CD4-positive, CD25-positive, alpha-beta regulatory T cell (primary cell): ENCODE measurements around the gene OXGR1. TPM values are rescaled to one million over a fixed set of nuclear protein-coding genes. Genes with fewer than 3 reads are reported as not detected.
A peak's percentile ranks its signal among the peaks of the same experiment; 100 is the strongest.
"Not testable (repeated sequence)": the region's sequence is repeated elsewhere in the genome, so short reads cannot be mapped to it uniquely, and the experiment has no call there.

Experiments used
- ATAC-seq, 2 donors: fragments of 150-1000 bp; cut with Tn5 transposase; one replicate each; pipeline ENCODE4 v1.10.0; 2021; ENCODE audit warnings: low read depth in 2 of 2, moderate number of reproducible peaks in 2 of 2, moderate library complexity in 1 of 2
- DNase-seq, 3 donors: peaks; one replicate each; pipeline versions ENCODE4 v3.0.0 to v3.0.0-alpha.2; 2012 to 2022; ENCODE audit warnings: mixed read lengths in 1 of 3
- H3K27ac ChIP-seq: one replicate; pipeline ENCODE4 v1.7.0; 2013; ENCODE audit warnings: mild to moderate bottlenecking, low read length; ENCODE audit not compliant: insufficient read depth, poor library complexity, severe bottlenecking
- H3K27me3 ChIP-seq: one replicate; pipeline ENCODE4 v1.7.0; 2013; ENCODE audit warnings: low read length; ENCODE audit not compliant: control insufficient read depth, insufficient read depth
- H3K36me3 ChIP-seq: one replicate; pipeline ENCODE4 v1.7.0; 2013; ENCODE audit warnings: mild to moderate bottlenecking, low read length, moderate library complexity; ENCODE audit not compliant: control insufficient read depth, insufficient read depth
- H3K4me1 ChIP-seq: 2 replicates; pipeline ENCODE4 v1.7.0; 2013; ENCODE audit warnings: mild to moderate bottlenecking, low read length; ENCODE audit not compliant: insufficient read depth, control insufficient read depth, poor library complexity, severe bottlenecking
- H3K4me3 ChIP-seq: one replicate; pipeline ENCODE4 v1.7.0; 2013; ENCODE audit warnings: low read depth, mild to moderate bottlenecking, low read length, moderate library complexity
- H3K9me3 ChIP-seq, 2 experiments: 1 replicate in 1 of 2; 2 replicates in 1 of 2; pipeline ENCODE4 v1.7.0; 2013; ENCODE audit warnings: low read length in 2 of 2, mild to moderate bottlenecking in 1 of 2, moderate library complexity in 1 of 2; ENCODE audit not compliant: control insufficient read depth in 2 of 2
- H3K27ac Mint-ChIP-seq, 3 donors: one replicate each; pipeline ENCODE4 v1.8.0; 2020 to 2022; ENCODE audit warnings: mild to moderate bottlenecking in 3 of 3, mixed read lengths in 3 of 3, moderate library complexity in 2 of 3
- H3K27me3 Mint-ChIP-seq: one replicate; pipeline ENCODE4 v1.8.0; 2022; ENCODE audit warnings: mild to moderate bottlenecking, mixed read lengths
- H3K36me3 Mint-ChIP-seq: one replicate; pipeline ENCODE4 v1.8.0; 2020; ENCODE audit warnings: mixed read lengths
- H3K4me1 Mint-ChIP-seq, 4 donors: one replicate each; pipeline ENCODE4 v1.8.0; 2020 to 2022; ENCODE audit warnings: mixed read lengths in 4 of 4, mild to moderate bottlenecking in 1 of 4
- H3K4me3 Mint-ChIP-seq, 4 donors: one replicate each; pipeline ENCODE4 v1.8.0; 2020 to 2022; ENCODE audit warnings: mild to moderate bottlenecking in 4 of 4, mixed read lengths in 4 of 4, moderate library complexity in 3 of 4
- H3K9me3 Mint-ChIP-seq, 7 donors: one replicate each; pipeline ENCODE4 v1.8.0; 2020 to 2022; ENCODE audit warnings: mixed read lengths in 7 of 7, mild to moderate bottlenecking in 3 of 7, moderate library complexity in 2 of 7
- polyA plus RNA-seq, 4 donors: library from polyadenylated mRNA; unstranded; fragments of 300-500 nt; fragmentation: Illumina TruSeq; gene quantifications; one replicate each; pipeline ENCODE4 v1.2.3, GENCODE V29; 2021
- total RNA-seq: library from RNA; stranded (reverse); gene quantifications from one replicate; pipeline ENCODE4 v1.2.3, GENCODE V29; 2022

OXGR1 gene
- total and polyA plus RNA-seq, 5 donors from 2014 or later = not detected

DNA sequence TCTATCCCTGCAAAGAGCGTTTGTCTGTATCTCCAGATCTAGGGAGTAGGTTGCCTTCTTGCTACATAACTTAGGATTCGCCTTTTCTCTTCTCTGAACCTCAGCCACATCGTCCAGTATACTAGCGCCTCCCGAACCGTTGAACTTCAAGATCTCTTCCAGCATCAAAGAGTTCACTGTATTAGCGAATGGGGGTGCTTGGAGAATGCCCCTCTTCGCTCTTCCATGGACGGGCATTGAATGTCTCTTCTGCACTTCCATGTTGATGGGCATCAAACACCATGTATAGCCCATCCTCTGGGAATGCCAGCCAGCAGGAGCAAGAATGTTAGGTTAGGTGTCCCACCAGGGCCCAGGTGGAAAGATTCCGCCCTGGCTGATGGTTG lies 575 bp upstream of the OXGR1 start:
- H3K4me3 Mint-ChIP-seq = no peak overlapping the region
- H3K27me3 ChIP-seq = peaks cover 8% of the 10 kb centered on the region

GRCh38 chr13:96993634-96994016 lies 651 bp downstream of the OXGR1 start:
- Mint-ChIP-seq H3K36me3 (no peaks in the 10 kb centered on the region), H3K27me3 (peaks cover 25% of the 10 kb centered on the region), H3K4me1 (peaks cover 0 to 3% (median 0%) of the 10 kb centered on the region in 4 donors), H3K27ac (no peak overlapping the region), H3K4me3 (no peak overlapping the region), H3K9me3 (peaks cover 0 to 4% (median 3%) of the 10 kb centered on the region in 7 donors)
- Histone ChIP-seq H3K27ac (no peak overlapping the region), H3K9me3 (peaks cover 0 to 1% of the 10 kb centered on the region in 2 experiments), H3K36me3 (no peaks in the 10 kb centered on the region), H3K27me3 (peaks cover 7% of the 10 kb centered on the region), H3K4me1 (no peaks in the 10 kb centered on the region), H3K4me3 (no peak overlapping the region)
- ATAC-seq = no peak
- DNase-seq = no peak

More for the DNA sequence above, 575 bp upstream of the OXGR1 start:
- H3K9me3 Mint-ChIP-seq = peaks cover 0 to 4% (median 3%) of the 10 kb centered on the region in 7 donors
- ATAC-seq = no peak
- no peak overlapping the region for H3K27ac Mint-ChIP-seq
- H3K27me3 Mint-ChIP-seq = peaks cover 29% of the 10 kb centered on the region
- Histone ChIP-seq H3K9me3 (peaks cover 0 to 1% of the 10 kb centered on the region in 2 experiments), H3K4me1 (no peaks in the 10 kb centered on the region), H3K27ac (no peak overlapping the region), H3K36me3 (no peaks in the 10 kb centered on the region), H3K4me3 (no peak overlapping the region)
- no peak for DNase-seq
- H3K36me3 Mint-ChIP-seq = no peaks in the 10 kb centered on the region
- peaks cover 0 to 3% (median 0%) of the 10 kb centered on the region in 4 donors for H3K4me1 Mint-ChIP-seq

- peaks cover 0 to 1% of the 10 kb centered on the region in 2 experiments for H3K9me3 ChIP-seq
- DNase-seq = no peak
- H3K4me3 ChIP-seq = no peak overlapping the region
- H3K27ac Mint-ChIP-seq = no peak overlapping the region
- peaks cover 6% of the 10 kb centered on the region for H3K27me3 ChIP-seq
- no peaks in the 10 kb centered on the region for H3K36me3 ChIP-seq
- peaks cover 25% of the 10 kb centered on the region for H3K27me3 Mint-ChIP-seq
- no peaks in the 10 kb centered on the region for H3K36me3 Mint-ChIP-seq
- no peak overlapping the region for H3K4me3 Mint-ChIP-seq
- H3K9me3 Mint-ChIP-seq = peaks cover 0 to 5% (median 3%) of the 10 kb centered on the region in 7 donors
- no peak overlapping the region for H3K27ac ChIP-seq
- ATAC-seq = no peak
- H3K4me1 Mint-ChIP-seq = peaks cover 0 to 3% (median 0%) of the 10 kb centered on the region in 4 donors
- H3K4me1 ChIP-seq = no peaks in the 10 kb centered on the region
These were observed 1.6 kb downstream of the OXGR1 start for GRCh38 chr13:96992633-96993032.

DNA sequence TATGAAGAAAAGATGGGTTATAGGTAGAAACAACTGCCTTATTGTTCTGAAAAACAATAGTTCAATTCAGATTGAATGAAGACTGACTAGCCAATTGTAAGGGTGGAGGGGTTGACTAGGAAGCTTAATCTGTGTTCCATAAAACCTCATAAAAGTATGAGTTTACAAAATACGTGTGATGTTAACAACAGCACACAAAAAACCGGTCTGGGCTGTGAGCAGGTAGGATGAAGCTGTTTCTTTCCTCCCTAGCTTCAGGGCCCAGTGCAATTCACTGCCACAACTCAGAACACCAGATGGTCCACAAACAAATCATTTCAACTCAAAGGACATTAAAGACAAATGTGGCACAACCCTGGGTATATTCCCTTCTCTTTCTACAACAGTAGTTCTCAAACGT lies 3.2 kb downstream of the OXGR1 start:
- Mint-ChIP-seq H3K27ac (no peak overlapping the region), H3K27me3 (peaks cover 25% of the 10 kb centered on the region)
- no peak for DNase-seq

GRCh38 chr13:96988441-96988840 lies 5.8 kb downstream of the OXGR1 start:
- Mint-ChIP-seq H3K27ac (no peak overlapping the region), H3K9me3 (peaks cover 0 to 5% (median 3%) of the 10 kb centered on the region in 7 donors), H3K4me3 (no peak overlapping the region), H3K27me3 (peaks cover 16% of the 10 kb centered on the region), H3K36me3 (no peaks in the 10 kb centered on the region), H3K4me1 (peaks cover 0 to 1% (median 0%) of the 10 kb centered on the region in 4 donors)
- no peak for ATAC-seq
- DNase-seq = no peak
- H3K4me1 ChIP-seq = no peaks in the 10 kb centered on the region
- H3K27me3 ChIP-seq = no peaks in the 10 kb centered on the region
- H3K27ac ChIP-seq = no peak overlapping the region
- H3K9me3 ChIP-seq = peaks cover 0 to 1% of the 10 kb centered on the region in 2 experiments
- no peaks in the 10 kb centered on the region for H3K36me3 ChIP-seq
- H3K4me3 ChIP-seq = no peak overlapping the region

More for the DNA sequence above, 3.2 kb downstream of the OXGR1 start:
- H3K27ac ChIP-seq = no peak overlapping the region
- H3K36me3 Mint-ChIP-seq = no peaks in the 10 kb centered on the region
- no peak overlapping the region for H3K4me3 Mint-ChIP-seq
- peaks cover 0 to 5% (median 3%) of the 10 kb centered on the region in 7 donors for H3K9me3 Mint-ChIP-seq
- peaks cover 0 to 1% of the 10 kb centered on the region in 2 experiments for H3K9me3 ChIP-seq
- H3K36me3 ChIP-seq = no peaks in the 10 kb centered on the region
- H3K4me1 ChIP-seq = no peaks in the 10 kb centered on the region
- H3K4me1 Mint-ChIP-seq = peaks cover 0 to 3% (median 0%) of the 10 kb centered on the region in 4 donors
- peaks cover 6% of the 10 kb centered on the region for H3K27me3 ChIP-seq
- no peak overlapping the region for H3K4me3 ChIP-seq
- ATAC-seq = no peak

GRCh38 chr13:96984051-96984508 lies 10.2 kb downstream of the OXGR1 start:
- ATAC-seq = peak in 1 of 2 donors; percentile 60
- H3K4me1 Mint-ChIP-seq = peaks cover 0 to 4% (median 0%) of the 10 kb centered on the region in 4 donors

DNA sequence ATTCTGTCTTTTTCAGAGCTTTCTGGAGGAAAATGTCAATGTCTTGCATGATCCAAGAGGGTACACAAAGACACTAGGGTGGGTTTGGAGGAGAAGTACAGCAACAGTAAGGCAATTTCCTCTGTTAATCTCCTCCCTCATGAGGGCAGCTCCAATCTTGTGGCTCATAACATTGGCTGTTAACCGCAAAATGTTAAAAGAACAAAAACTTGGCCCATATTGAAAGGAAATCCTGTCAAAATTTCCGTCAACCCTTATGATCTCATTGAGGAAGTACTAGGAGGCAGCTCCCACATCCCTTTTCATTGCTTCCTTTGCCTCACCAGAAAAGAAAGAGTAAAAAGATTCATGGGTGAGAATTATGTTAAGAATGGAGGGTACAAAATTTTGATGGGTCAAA lies 11.6 kb downstream of the OXGR1 start:
- no peaks in the 10 kb centered on the region for H3K9me3 ChIP-seq
- H3K4me3 ChIP-seq = no peak overlapping the region
- no peak for ATAC-seq
- H3K27ac ChIP-seq = no peak overlapping the region
- H3K36me3 ChIP-seq = no peaks in the 10 kb centered on the region
- H3K9me3 Mint-ChIP-seq = peaks cover 0 to 5% (median 0%) of the 10 kb centered on the region in 7 donors
- peaks cover 24% of the 10 kb centered on the region for H3K27me3 Mint-ChIP-seq
- H3K27ac Mint-ChIP-seq = peak overlapping the region in 1 of 3 donors; percentile 2
- H3K27me3 ChIP-seq = no peaks in the 10 kb centered on the region
- H3K4me1 ChIP-seq = no peaks in the 10 kb centered on the region
- no peak for DNase-seq
- no peaks in the 10 kb centered on the region for H3K36me3 Mint-ChIP-seq
- H3K4me3 Mint-ChIP-seq = no peak overlapping the region
- peaks cover 0 to 4% (median 0%) of the 10 kb centered on the region in 4 donors for H3K4me1 Mint-ChIP-seq

More at GRCh38 chr13:96984051-96984508, 10.2 kb downstream of the OXGR1 start:
- H3K4me3 ChIP-seq = no peak overlapping the region
- peak in 1 of 3 donors; percentile 17 for DNase-seq
- Mint-ChIP-seq H3K4me3 (peak overlapping the region in 1 of 4 donors; percentile 41), H3K27ac (no peak overlapping the region), H3K36me3 (no peaks in the 10 kb centered on the region), H3K9me3 (peaks cover 0 to 3% (median 0%) of the 10 kb centered on the region in 7 donors), H3K27me3 (peaks cover 19% of the 10 kb centered on the region)
- H3K9me3 ChIP-seq = no peaks in the 10 kb centered on the region
- H3K4me1 ChIP-seq = no peaks in the 10 kb centered on the region
- H3K27me3 ChIP-seq = no peaks in the 10 kb centered on the region
- H3K27ac ChIP-seq = no peak overlapping the region
- H3K36me3 ChIP-seq = no peaks in the 10 kb centered on the region

DNA sequence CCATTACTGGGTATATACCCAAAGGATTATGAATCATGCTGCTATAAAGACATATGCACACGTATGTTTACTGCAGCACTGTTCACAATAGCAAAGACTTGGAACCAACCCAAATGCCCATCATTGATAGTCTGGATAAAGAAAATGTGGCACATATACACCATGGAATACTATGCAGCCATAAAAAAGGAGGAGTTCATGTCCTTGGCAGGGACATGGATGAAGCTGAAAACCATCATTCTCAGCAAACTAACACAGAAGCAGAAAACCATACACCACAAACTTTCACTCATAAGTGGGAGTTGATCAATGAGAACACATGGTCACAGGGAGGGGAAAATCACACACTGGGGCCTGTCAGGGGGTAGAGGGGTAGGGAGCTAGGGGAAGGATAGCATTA lies 14.4 kb downstream of the OXGR1 start:
- H3K27me3 ChIP-seq, H3K4me3 ChIP-seq, H3K27ac Mint-ChIP-seq, H3K9me3 Mint-ChIP-seq, DNase-seq, H3K27ac ChIP-seq, H3K4me1 Mint-ChIP-seq, H3K4me1 ChIP-seq, H3K9me3 ChIP-seq, ATAC-seq, H3K4me3 Mint-ChIP-seq, H3K36me3 ChIP-seq, H3K36me3 Mint-ChIP-seq: not testable (repeated sequence)
- peaks cover 24% of the 10 kb centered on the region for H3K27me3 Mint-ChIP-seq
